Measurements from ENCODE around the gene ADAMTS2. TPM values are rescaled to one million over a fixed set of nuclear protein-coding genes. Genes with fewer than 3 reads are reported as not detected.

The ADAMTS2 gene
- total RNA-seq, 6 experiments from 2014 or later = 31.5 to 38.4 (median 34.1) TPM

GRCh38 chr5:179323026-179323870 is 22.0 kb downstream of the ADAMTS2 start:
- Mint-ChIP-seq H3K4me1 (ENCODE audit: low read depth) (peaks cover 61% of the 10 kb centered on the region), H3K27me3 (ENCODE audit: insufficient read depth) (no peaks in the 10 kb centered on the region; the same call in none of the 2 replicates), H3K27ac (no peak overlapping the region), H3K36me3 (ENCODE audit: low read depth) (peaks cover 6% of the 10 kb centered on the region), H3K9me3 (no peaks in the 10 kb centered on the region), H3K4me3 (no peak overlapping the region)
- no peak for TF ChIP-seq CTCF (IDR thresholded peaks at IDR 0.05)
- no peak for DNase-seq

GRCh38 chr5:179322071-179323025 is 22.9 kb downstream of the ADAMTS2 start:
- Mint-ChIP-seq H3K27me3 (ENCODE audit: insufficient read depth) (no peaks in the 10 kb centered on the region; the same call in none of the 2 replicates), H3K4me1 (ENCODE audit: low read depth) (peaks cover 55% of the 10 kb centered on the region), H3K27ac (peak overlapping the region; percentile 62)

GRCh38 chr5:179321206-179321987 is 23.9 kb downstream of the ADAMTS2 start:
- Mint-ChIP-seq H3K27me3 (ENCODE audit: insufficient read depth) (no peaks in the 10 kb centered on the region; the same call in none of the 2 replicates), H3K9me3 (no peaks in the 10 kb centered on the region), H3K36me3 (ENCODE audit: low read depth) (no peaks in the 10 kb centered on the region; the same call in 1 of the 2 replicates), H3K27ac (peak overlapping the region; percentile 62), H3K4me3 (no peak overlapping the region), H3K4me1 (ENCODE audit: low read depth) (peaks cover 45% of the 10 kb centered on the region)
- TF ChIP-seq CTCF (IDR thresholded peaks at IDR 0.05) = no peak
- DNase-seq = no peak

More at GRCh38 chr5:179322071-179323025, 22.9 kb downstream of the ADAMTS2 start:
- Mint-ChIP-seq H3K4me3 (no peak overlapping the region), H3K9me3 (no peaks in the 10 kb centered on the region), H3K36me3 (ENCODE audit: low read depth) (no peaks in the 10 kb centered on the region; the same call in 1 of the 2 replicates)
- no peak for DNase-seq
- TF ChIP-seq CTCF (IDR thresholded peaks at IDR 0.05) = no peak

GRCh38 chr5:179319741-179320281 is 25.4 kb downstream of the ADAMTS2 start:
- H3K9me3 Mint-ChIP-seq = peaks cover 8% of the 10 kb centered on the region
- H3K27me3 Mint-ChIP-seq (ENCODE audit: insufficient read depth) = no peaks in the 10 kb centered on the region; the same call in 1 of the 2 replicates
- H3K27ac Mint-ChIP-seq = peak overlapping the region; percentile 93
- H3K36me3 Mint-ChIP-seq (ENCODE audit: low read depth) = peaks cover 8% of the 10 kb centered on the region
- TF ChIP-seq CTCF (IDR thresholded peaks at IDR 0.05) = no peak
- peak overlapping the region; percentile 67 for H3K4me3 Mint-ChIP-seq
- H3K4me1 Mint-ChIP-seq (ENCODE audit: low read depth) = peaks cover 53% of the 10 kb centered on the region
- DNase-seq = peak; percentile 60
